Ascending aorta (tissue), 2 donors: ENCODE measurements around the gene LRRC32. TPM values are rescaled to one million over a fixed set of nuclear protein-coding genes. Genes with fewer than 3 reads are reported as not detected.

Experiments used
- DNase-seq, 2 donors: peaks; one replicate each; pipeline ENCODE4 v3.0.0-alpha.2; 2019; ENCODE audit warnings: low spot score in 2 of 2
- H3K27ac ChIP-seq, 2 donors: fragments of 200-600 bp; sonication (generic); one replicate each; pipeline ENCODE4 v1.5.1; 2016 to 2017; ENCODE audit warnings: mild to moderate bottlenecking in 1 of 2
- H3K27me3 ChIP-seq: fragments of 200-600 bp; sonication (generic); one replicate; pipeline ENCODE4 v1.5.1; 2017
- H3K36me3 ChIP-seq, 2 donors: fragments of 200-600 bp; sonication (generic); one replicate each; pipeline ENCODE4 v1.5.1; 2016
- H3K4me1 ChIP-seq, 2 donors: fragments of 200-600 bp; sonication (generic); one replicate each; pipeline ENCODE4 v1.5.1; 2016 to 2017; ENCODE audit warnings: mild to moderate bottlenecking in 1 of 2
- H3K4me3 ChIP-seq, 2 donors: fragments of 200-600 bp; sonication (generic); one replicate each; pipeline ENCODE4 v1.5.1; 2016 to 2017; ENCODE audit warnings: mild to moderate bottlenecking in 1 of 2
- H3K9me3 ChIP-seq, 2 donors: fragments of 200-600 bp; sonication (generic); one replicate each; pipeline ENCODE4 v1.5.1; 2016
- intact Hi-C: fragments of 100-400 bp; cut with DNase I; formaldehyde crosslinking; loops from one replicate; pipeline ENCODE4 v1.15.1; 2023
- total RNA-seq: library from RNA; depleted of rRNA; stranded (reverse); fragments of >200 nt; gene quantifications from one replicate; pipeline ENCODE4 v1.1.0, GENCODE V29; 2016
- TF ChIP-seq, protein P1 (sequence below), 3 experiments: fragments of 200-600 bp in 2 of 3; fragments of 450-650 bp in 1 of 3; sonication (generic) in 2 of 3; IDR thresholded peaks; one replicate each; pipeline ENCODE4 v1.5.1; 2016 to 2019; ENCODE audit warnings: antibody characterized with exemption in 3 of 3, mild to moderate bottlenecking in 1 of 3, moderate library complexity in 1 of 3

The LRRC32 gene
- total RNA-seq, 1 donor from 2014 or later: 280 TPM

DNA sequence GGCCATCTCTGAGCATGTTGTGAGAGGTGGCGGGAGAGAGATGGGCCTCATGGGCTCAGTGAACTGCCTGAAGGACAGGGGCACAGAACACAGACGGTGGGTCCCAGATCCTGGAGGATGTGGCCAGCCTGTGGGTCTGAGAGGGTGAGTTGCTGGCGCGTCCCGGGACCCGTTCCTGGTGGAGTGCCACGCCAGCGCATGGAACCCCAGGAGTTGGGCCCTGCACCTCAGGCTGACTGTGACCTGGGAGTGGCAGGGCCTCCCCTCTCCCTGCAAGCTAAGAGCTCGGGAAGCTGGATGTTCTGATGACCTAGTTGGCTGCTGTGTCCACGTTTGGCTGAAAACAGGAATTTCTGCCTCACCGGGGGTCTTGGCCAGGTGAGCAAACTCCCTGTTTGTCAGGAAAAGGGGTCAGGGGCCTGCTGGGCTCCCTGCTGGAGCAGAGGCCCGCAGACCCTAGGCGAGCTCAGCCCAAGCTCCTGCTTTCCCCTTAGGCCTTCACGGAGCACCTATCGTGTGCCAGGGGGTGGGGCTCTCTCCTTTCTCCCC lies 15.0 kb downstream of the LRRC32 start:
- Histone ChIP-seq H3K9me3 (no peaks in the 10 kb centered on the region), H3K4me1 (peaks cover 26 to 48% of the 10 kb centered on the region in 2 donors), H3K27ac (peak overlapping the region; percentile 86 to 91), H3K4me3 (no peak overlapping the region), H3K36me3 (peaks cover 16 to 35% of the 10 kb centered on the region in 2 donors), H3K27me3 (no peaks in the 10 kb centered on the region)
- DNase-seq: peak in 1 of 2 donors; percentile 60
- intact Hi-C loops: no loop called here
- TF ChIP-seq, protein P1, sequence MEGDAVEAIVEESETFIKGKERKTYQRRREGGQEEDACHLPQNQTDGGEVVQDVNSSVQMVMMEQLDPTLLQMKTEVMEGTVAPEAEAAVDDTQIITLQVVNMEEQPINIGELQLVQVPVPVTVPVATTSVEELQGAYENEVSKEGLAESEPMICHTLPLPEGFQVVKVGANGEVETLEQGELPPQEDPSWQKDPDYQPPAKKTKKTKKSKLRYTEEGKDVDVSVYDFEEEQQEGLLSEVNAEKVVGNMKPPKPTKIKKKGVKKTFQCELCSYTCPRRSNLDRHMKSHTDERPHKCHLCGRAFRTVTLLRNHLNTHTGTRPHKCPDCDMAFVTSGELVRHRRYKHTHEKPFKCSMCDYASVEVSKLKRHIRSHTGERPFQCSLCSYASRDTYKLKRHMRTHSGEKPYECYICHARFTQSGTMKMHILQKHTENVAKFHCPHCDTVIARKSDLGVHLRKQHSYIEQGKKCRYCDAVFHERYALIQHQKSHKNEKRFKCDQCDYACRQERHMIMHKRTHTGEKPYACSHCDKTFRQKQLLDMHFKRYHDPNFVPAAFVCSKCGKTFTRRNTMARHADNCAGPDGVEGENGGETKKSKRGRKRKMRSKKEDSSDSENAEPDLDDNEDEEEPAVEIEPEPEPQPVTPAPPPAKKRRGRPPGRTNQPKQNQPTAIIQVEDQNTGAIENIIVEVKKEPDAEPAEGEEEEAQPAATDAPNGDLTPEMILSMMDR (IDR thresholded peaks at IDR 0.05): no peak

DNA sequence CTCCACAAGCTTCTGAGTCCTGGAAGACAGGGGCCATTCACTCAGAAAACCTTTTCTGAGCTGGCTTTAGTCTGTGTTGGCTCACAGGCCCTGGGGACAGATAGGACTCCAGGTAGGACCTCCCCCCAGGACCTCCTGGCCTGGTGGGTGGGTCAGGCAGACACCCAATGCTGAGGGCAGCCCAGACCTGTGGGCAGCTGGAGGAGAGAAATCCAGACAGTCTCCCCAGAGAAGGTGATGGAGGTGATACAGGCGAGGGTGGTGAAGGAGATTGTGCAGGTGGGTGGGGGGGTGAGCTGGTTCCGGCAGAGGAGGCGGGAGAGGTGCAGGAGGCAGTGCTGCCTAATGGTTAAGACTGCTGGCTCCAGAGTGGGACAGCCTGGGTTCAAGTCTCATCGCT lies 15.6 kb downstream of the LRRC32 start:
- DNase-seq: peak in 1 of 2 donors; percentile 60
- Histone ChIP-seq H3K36me3 (peaks cover 10 to 29% of the 10 kb centered on the region in 2 donors), H3K9me3 (no peaks in the 10 kb centered on the region), H3K27ac (peak overlapping the region; percentile 86 to 91), H3K4me3 (no peak overlapping the region), H3K4me1 (peaks cover 26 to 54% of the 10 kb centered on the region in 2 donors), H3K27me3 (no peaks in the 10 kb centered on the region)
- intact Hi-C loops: loop anchor here (1.0 to 5.0 kb wide), 3 partner anchors 14 to 78 kb away; no protein-coding TSS in a partner anchor
- TF ChIP-seq, protein P1 (IDR thresholded peaks at IDR 0.05): no peak

DNA sequence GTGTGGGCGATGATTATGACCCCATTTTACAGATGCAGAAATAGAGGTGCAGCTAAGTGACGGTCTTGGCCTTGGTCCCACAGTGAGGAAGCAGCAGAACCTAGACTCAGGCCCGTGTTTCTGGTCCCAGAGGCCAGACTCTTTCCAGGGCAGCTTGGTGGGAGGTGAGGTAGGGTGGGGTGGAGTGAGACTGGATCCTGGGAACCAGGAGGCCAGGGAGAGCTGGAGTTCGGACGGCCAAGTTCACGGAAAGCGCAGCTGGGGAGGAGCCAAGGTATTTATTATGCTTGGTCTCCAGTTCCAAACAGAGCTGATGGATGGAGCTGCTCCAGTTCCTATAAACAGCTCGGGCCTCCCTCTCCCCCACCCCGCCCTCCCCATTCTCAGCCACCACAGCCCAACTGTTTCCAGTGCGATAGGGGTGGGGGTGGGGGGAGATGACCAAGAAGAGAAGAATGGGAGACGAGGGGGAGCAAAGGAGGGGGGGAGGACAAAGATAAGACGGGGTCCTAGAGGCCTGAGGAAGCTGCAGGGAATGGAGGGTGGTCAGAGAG lies 16.2 kb downstream of the LRRC32 start:
- H3K4me1 ChIP-seq: peaks cover 26 to 60% of the 10 kb centered on the region in 2 donors
- TF ChIP-seq, protein P1 (IDR thresholded peaks at IDR 0.05): no peak
- intact Hi-C loops: loop anchor here (1.0 to 5.0 kb wide), 3 partner anchors 15 to 77 kb away; no protein-coding TSS in a partner anchor
- peak overlapping the region; percentile 86 to 91 for H3K27ac ChIP-seq
- peaks cover 4 to 23% of the 10 kb centered on the region in 2 donors for H3K36me3 ChIP-seq
- no peaks in the 10 kb centered on the region for H3K27me3 ChIP-seq
- no peaks in the 10 kb centered on the region for H3K9me3 ChIP-seq
- peak overlapping the region in 1 of 2 donors; percentile 24 for H3K4me3 ChIP-seq
- peak in 1 of 2 donors; percentile 92 for DNase-seq

DNA sequence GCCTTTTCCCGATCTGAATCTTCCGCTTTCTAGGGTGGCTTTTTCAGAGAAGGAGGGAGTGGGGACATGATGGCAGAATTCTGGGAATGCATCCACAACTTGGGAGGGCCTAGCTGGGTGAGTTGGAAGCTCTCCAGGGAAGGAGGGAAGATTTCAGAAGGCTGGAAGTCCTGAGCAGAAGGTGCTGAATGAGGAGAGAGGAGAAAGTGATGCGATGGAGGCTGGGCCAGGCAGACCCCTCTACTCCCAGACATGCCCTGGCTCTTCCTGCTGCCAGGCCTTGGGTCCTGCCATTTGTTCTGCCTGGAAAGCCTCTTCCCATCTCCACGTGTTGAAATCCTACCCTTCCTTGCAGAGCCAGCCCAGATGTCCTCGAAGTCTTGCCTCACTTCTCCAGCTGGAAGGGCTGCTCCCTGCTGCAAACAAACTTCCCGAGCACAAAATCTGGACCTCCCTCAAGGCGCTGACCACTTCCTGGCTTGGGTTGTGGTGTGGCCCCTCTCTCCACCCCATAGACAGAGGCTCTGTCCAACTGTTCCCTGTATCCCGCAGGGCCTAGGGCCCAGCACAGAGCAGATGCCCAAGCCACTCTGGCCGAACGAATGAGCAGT lies 16.8 kb downstream of the LRRC32 start:
- H3K27me3 ChIP-seq: no peaks in the 10 kb centered on the region
- TF ChIP-seq, protein P1 (IDR thresholded peaks at IDR 0.05): no peak
- H3K9me3 ChIP-seq: no peaks in the 10 kb centered on the region
- DNase-seq: peak in 1 of 2 donors; percentile 82
- H3K4me3 ChIP-seq: peak overlapping the region in 1 of 2 donors; percentile 24
- H3K4me1 ChIP-seq: peaks cover 26 to 62% of the 10 kb centered on the region in 2 donors
- H3K36me3 ChIP-seq: peaks cover 0 to 17% of the 10 kb centered on the region in 2 donors
- intact Hi-C loops: loop anchor here (1.0 to 5.0 kb wide), 4 partner anchors 16 to 76 kb away; no protein-coding TSS in a partner anchor
- peak overlapping the region; percentile 86 to 91 for H3K27ac ChIP-seq

DNA sequence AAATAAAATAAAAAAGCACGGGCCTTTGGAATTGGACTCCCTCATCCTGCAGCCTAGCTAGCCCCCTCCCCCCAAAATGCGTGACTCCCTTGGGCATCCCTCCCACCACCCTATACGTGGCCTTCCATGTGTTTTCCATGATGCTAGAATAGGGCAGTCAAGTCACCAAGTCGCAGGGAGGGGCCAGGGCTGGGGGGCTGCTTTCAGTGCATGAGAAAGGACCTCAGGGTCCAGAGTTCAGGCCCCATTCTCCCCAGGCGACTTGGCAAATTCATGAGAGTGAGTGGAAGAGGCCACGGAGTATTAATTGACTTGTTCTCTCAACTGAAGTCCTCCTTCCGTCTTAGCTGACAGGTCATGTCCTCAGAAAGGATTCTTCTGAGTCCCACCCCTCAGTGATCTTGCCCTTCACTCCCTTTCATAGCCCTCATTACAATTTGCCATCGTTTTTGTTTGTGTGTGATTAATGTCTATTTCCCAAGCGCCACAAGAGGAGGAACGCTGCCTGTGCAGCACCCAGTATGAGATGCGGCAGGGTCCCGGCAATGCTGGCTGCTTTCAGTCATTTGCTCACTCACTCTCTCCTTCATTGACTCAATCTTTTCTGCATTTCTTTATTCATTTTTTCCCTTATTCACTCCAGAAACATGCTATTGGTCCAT lies 17.4 kb downstream of the LRRC32 start:
- TF ChIP-seq, protein P1 (IDR thresholded peaks at IDR 0.05): no peak
- Histone ChIP-seq H3K4me3 (no peak overlapping the region), H3K9me3 (no peaks in the 10 kb centered on the region), H3K36me3 (peaks cover 0 to 11% of the 10 kb centered on the region in 2 donors), H3K4me1 (peaks cover 26 to 62% of the 10 kb centered on the region in 2 donors), H3K27ac (peak overlapping the region; percentile 86 to 91), H3K27me3 (no peaks in the 10 kb centered on the region)
- intact Hi-C loops: loop anchor here (2.0 to 5.0 kb wide), 2 partner anchors 22 to 76 kb away; no protein-coding TSS in a partner anchor
- DNase-seq: peak in 1 of 2 donors; percentile 73
